Lower leg skin (tissue), 3 donors: ENCODE results near the gene NGEF.

Experiments
- CTCF ChIP-seq, 3 donors: fragments of 450-650 bp; IDR thresholded peaks; one replicate each; pipeline ENCODE4 v1.5.1; 2016; ENCODE audit warnings: antibody characterized with exemption in 3 of 3, mild to moderate bottlenecking in 3 of 3, moderate library complexity in 2 of 3
- POLR2A ChIP-seq, 2 donors: fragments of 450-650 bp; IDR thresholded peaks; one replicate each; pipeline ENCODE4 v1.6.1; 2016 to 2017; ENCODE audit warnings: antibody characterized with exemption in 2 of 2, mild to moderate bottlenecking in 1 of 2, moderate library complexity in 1 of 2

GRCh38 chr2:233039212-233039845 is 26.3 kb upstream of the NGEF start:
- TF ChIP-seq POLR2A (IDR thresholded peaks at IDR 0.05) = no peak
- no peak for TF ChIP-seq CTCF (IDR thresholded peaks at IDR 0.05)
